GM18517 (cell line): ENCODE measurements around the gene FLT1.

ENCODE experiments used
- ATAC-seq: cut with Tn5 transposase; IDR thresholded peaks from one replicate; pipeline ENCODE4 v1.9.1; 2021; ENCODE audit warnings: mild to moderate bottlenecking, moderate library complexity; ENCODE audit not compliant: unreplicated experiment

FLT1 gene

DNA sequence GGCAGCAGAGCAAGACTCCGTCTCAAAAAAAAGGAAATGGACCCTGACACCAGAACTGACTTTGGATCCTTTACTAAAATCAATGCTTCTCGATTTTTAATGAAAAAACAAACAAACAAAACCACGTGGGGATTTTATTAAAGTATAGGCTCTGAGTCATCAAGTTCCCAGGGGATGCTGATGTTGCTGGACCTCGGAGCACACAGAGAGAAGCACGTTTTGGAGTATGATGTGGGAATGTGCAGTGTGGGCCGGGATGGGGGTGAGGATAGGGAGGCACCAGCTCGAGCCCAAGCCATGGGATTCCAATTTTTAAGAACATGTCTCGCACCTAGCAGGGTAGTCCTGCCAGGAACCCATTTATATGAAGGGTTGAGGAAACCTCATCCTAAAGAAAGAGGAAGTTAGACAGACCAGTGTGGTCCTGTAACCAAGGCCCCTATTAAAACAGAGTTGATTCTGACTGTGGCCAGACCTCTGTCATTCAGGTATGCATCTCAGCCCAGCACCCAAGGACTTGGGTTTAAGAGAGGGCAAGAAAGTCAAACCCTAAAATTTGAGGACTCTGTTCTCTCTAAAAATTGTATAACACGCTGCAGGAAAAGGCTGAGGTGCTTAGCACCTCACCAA lies 6.4 kb downstream of the FLT1 start:
- no peak for ATAC-seq

DNA sequence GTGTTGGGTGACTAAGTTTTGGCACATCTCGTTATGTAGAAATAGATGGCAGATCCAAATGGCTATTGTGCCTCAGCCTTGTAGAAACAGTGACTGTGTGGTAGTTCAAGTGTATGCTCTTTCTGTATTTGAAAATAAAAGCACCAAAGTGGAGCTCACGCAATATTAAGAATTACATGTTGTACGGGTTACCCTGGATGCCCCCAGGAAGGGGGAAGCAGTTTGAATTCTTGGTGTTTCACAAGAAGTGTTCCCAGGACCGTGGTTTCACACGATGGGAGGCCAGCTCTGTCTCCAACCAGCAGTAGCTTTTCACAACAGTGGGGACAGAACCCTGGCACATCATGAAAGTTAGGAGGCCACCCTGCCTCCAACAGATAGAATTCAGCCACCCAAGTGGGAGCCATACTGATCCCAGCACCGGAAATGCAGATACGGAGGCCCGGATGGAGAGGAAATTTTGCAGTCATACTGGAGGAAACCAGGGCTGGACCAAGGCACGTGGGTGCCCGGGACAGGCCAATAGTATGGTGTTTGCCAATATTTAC lies 8.9 kb downstream of the FLT1 start:
- ATAC-seq, result no peak

DNA sequence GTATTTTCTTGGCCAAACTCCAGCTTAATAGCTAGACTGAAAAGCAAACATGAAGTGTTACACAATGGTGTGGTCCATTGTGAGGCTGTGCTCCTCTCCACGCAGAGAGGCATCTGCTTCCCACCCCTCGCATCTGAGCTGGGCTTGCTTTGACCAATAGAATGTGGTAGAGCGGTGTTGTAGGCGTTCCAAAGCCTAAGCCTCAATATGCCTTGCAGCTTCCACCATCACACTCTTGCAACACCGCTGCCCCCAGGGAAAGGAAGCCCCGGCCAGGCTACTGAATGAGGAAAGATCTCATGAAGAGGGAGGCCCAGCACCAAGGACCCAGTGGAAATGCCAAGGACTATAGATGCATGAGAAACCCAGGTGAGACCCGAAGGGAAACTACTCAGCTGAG lies 9.4 kb downstream of the FLT1 start:
- ATAC-seq, result no peak

DNA sequence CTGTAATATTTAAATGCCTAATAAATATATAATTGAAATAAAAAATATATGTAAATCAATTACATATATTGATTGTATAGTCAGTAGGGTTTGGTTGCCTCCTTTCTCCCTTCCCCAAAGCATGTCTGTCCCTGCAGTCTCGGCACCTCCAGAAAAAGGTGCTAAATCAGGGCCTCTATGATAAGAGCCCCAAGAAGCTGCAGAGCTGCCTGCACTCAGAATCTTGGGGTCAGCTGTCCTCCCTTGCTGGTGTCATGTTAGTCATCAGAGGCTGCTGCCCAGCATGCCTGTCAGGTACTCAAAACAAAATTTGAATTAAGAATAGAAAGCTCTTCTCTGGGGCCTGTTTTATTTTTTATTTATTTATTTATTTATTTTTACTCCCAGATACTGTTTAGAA lies 9.8 kb downstream of the FLT1 start:
- no peak for ATAC-seq

DNA sequence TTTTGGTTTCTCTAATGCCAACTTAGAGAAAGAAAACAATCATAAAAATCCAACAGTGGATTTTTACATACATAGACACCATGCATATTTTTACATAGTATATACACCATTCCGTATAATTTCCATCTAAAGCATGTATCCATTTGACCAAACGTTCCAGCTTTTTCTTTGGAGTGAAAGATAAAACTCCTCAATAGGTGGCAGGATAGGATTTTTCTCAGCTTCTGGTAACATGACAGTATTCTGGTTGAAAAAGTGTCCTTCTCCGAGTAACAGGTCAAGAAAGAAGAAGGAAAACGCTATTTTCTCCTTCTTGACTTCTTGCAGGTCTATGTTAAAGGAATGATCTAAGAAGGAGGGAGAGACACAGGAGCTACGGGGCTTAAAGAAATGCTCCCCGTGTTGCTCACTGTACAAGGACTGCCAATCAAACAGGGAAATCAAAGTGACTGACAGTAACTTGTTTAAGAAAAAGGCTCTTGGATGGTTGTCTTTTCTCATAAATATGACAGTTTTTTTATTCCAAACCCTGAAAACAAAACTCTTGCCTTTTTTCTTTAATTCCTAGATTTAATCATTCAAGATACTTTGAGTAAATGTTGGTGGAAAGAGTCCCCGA lies 11.5 kb downstream of the FLT1 start:
- no peak for ATAC-seq

DNA sequence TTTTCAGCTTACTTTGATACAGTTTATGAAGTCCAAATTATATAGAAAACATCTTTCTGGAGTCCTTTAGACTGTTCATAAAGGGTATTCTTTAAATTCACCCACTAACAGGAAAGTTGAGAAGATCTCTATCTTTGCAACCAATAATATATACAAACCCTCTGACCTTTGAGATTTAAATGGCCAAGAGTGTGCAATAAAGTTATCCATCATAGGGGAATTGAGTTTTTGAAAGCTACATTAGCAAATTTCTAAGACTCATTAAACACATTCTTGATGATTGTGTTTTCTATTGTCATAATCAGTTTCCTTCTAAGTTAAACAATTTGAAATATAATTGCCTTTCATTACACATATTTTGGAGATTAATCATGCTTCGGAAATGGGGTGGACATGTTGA lies 15.9 kb downstream of the FLT1 start:
- ATAC-seq, result no peak

DNA sequence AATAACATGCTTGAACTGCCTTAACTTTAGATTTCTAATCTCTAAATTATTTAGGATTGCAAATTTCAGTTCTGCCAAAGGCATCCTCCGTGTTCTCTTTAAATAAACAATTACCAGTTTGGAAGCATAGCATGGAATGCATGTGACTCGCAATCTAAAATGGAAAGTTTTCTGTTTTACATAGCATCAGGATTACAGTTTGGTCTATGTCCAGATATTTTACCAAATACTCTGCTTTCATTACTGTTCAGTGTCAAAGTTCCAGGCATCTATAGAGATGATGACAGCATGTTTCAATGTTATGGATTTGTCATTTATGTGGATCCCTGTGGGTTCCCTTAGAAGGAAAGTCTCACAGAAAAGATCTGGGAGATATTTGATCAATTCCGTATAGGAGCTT lies 16.8 kb downstream of the FLT1 start:
- no peak for ATAC-seq

DNA sequence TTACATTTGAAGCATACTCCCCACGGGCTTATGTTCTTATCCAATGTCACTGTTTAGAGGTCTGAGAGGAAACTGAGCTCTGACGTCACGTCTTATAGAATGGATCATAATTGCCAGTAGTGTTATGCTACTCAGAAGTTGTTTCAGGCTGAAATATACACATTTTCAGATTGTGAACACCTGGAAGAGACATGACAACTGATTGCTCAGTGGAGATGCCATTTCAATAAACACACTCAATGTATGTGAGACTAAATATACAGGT lies 17.3 kb downstream of the FLT1 start:
- ATAC-seq, result no peak

DNA sequence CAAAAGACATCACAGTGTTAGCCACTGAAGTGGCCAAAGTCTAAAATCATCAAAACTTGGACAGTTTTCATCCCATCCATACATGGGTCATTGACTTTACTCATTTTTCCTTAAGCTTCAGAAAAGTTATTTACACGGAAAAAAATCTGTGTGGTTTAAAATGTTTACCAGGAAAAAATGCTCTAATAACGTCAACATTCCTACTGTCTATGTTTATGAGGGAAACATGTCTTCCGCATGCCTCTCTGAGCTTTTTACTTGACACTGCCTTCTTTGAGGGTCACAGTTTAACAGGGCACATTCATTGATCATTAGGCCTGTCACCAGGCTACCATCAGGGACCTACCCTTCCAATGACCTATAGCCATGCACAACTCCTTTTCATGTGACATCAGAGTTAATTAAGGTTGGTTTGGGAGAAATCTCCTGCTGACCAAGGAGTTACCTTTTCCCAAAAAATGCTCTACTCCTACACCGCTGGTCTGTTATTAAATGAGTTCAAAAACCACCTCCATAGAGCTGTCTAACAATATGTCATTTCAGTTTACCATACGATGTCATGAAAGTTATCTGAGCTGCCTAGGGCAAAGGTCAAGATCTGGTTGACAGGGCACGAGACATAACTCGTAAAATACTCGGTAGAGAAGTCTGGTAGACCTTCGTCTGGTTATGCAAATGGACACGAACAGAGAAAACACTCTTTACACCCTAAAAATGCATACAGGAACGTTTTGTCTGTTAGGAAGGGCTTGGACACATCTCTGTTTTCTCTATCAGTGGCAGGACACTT lies 17.8 kb downstream of the FLT1 start:
- ATAC-seq, result no peak

DNA sequence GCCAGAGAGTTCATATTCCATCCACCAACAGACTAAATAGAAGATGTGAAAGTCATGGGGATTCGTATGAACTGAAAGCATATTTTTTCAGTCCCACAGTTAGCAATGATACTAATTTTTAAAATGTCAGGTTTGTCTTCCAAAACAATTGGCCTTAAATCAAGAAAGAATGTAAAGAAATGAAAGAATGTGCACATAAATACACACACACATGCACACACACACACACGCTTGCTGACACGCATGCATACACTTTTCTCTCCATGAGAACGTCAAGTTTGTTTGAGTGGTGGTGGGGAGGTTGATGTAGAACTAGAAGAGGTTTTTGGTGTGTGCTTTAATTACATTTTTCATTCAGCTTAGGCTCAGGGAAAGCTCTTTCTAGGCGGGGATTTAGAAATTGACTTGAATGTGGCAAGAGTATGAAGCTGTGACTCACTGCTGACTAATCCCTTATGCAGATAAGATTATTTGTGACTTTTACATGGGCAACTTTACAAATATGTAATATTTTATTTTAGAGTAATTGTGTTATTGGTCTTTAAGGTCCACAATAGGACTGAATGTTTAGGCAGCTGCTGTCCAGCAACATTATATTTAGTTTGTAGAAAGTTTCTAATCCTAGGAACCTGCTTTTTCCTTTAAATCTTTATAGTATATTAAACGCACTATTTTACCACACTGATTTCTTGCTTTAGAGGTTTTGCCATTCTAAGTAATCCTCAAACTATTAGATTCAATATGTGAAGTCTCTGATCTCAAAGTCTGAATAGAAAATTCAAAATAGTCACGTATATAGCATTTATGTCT lies 18.8 kb downstream of the FLT1 start:
- no peak for ATAC-seq

DNA sequence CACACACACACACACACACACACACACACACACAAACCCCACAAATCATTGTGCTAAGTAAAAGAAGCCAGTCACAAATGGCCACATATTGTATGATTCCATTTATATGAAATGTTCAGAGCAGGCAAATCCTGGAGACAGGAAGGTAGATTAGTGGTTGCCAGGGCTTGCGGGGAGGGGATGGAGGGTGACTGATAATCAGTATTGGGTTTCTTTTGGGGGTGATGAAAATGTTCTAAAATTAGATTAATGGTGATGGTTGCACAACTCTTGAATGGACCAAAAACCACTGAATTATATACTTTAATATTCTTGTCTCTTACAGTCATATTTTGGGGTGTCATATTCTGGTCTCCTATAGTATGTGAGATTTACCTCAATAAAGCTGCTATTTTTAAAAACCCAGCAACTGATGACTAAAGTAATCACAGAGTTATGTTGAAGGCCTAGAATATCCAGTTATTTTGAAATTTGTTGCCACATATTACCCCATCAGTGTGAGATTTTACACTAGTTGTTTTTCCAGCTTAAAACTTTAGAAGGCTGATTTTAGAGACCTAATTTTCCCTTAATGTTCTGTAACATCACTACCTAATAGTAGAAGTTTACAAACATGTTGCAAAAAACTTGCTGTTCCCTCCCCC lies 20.3 kb downstream of the FLT1 start:
- ATAC-seq, result no peak

DNA sequence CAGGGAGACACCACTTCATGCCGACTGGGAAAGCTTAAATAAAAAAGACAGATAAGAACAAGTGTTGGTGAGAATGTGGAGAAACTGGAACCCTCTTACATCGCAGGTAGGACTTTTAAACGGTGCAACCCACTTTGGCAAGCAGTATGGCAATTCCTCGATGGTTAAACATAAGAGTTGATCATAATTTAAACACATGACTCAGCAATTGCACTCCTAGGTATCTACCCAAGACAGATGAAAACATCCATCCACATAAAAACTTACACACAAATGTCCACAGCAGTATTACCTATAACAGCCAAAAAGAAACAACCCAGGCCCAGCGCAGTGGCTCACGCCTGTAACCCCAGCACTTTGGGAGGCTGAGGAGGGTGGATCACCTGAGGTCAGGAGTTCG lies 21.9 kb downstream of the FLT1 start:
- ATAC-seq, result no peak

DNA sequence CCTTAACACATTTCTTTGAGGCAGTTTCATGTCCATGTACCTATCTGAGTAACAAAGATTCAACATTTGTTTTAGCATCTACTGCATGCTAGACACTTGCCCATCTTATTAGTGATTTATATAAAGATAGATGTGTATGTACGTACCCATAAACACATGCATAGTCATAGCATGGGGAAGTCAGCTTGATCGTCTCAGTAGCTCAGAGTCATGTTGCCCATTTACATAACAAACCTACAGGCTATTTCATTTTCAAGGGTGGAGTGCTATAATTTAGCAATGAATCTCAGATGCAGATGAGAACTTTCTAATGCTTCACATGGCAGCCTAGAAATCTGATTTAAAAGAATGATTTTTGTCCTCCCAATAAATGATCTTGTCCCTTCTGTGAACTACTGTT lies 23.5 kb downstream of the FLT1 start:
- ATAC-seq, result no peak

DNA sequence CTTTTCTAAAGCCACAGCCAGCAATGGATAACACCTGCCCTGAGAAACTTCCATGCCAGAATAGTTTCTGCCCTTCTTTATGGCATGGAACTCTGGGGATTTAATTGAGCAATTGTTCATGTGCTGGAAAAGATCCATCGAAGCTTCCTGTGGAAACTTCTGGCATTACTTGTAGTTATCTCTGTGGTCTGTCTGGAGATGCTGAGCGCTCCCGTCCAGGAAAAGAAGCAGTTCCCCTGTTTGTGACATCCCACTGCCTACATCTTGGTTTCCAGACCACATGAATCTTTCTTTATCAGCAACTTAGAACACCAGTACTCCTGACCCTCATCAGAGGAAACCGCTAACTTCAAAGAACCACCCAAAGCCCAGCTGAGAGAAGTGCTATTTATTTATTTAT lies 24.6 kb downstream of the FLT1 start:
- ATAC-seq, result no peak

DNA sequence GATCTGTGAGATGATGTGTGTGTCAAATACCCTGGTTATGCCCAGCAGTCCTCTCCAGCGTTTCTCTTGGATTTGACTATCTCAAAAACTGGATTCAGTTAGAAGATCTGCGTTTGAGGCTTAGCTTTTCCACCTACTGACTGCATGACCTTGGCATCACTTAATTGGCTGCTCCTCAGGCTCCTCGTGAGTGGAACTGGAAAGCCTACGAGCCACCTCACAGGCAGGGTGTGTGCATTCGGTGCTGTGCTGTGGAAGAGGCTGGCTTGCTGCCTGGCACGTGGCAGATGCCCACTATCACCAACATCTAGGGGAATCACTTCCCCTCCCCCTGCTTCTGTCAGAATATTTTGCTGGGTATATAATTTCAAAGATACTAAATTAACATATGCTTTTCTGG lies 25.6 kb downstream of the FLT1 start:
- no peak for ATAC-seq

DNA sequence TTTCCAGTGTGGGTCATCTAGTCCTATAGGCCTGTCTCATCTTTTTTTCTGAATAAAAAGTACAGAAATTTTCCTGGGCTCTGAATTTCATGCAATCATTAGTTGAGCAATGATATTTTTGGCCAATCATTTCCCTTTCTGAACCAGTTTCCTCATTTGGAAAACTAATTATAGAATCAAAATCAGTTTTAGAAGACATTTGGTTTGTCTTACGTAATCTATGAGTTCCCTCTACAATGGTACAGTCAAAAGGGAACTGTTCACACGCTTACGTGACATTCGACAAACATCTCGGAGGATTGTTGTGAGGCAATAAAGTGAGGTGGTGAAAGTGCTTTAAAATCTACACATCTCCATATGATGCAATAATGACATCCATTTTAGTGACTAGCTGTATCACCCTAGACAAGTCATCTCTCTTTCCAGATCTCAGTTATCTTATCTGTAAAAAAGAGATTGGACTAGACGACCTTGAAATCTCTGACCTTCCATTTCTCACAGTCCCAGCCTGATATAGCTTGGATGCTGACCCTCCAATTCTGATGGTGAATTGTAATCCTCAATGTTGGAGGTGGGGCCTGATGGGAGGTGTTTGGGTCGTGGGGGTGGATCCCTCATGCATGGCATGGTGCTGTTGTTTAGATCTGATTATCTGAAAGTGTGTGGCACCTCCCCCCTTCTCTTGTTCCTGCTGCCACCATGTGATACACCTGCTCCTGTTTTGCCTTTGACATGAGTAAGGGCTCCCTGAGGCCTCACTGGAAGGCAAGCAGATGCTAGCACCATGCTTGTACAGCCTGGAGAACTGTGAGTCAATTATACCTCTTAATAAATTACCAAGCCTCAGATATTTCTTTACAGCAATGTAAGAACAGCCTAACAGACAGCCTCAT lies 26.7 kb downstream of the FLT1 start:
- no peak for ATAC-seq

DNA sequence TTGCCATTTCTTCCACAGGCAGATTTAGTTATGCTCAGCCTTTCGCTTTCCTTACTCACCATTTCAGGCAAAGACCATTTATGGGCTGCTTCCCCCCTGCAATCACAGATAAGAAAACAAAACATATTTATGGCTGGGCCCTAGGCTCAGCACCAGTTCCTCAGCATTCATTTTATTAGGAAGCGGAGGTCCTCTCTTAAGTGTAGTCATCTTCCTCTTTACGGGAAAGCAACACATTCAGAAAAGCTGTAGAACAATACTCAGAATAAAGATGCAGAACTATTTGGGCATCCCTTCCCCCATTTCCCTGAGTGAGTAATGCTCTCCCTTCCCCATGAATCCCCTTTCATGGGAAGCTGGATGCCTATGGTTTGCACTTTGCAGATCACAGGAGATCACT lies 27.9 kb downstream of the FLT1 start:
- no peak for ATAC-seq

DNA sequence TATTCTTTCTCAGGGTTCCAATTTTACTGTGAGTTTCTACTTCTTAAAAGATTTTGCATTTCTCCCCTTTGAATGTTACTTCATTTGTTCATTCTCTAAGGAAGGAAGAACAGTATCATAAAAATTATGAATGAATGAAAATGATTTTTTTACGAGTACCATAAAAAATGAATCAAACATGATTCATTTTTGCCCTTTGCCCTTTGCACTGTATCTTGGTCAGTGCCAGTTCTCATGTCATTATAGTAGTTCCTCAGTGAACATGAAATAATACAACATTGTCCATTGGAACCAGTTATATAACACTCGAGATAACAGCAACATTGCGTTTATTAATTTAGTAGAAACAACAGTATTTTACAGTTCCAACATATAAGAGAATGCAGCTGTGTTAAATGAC lies 28.8 kb downstream of the FLT1 start:
- ATAC-seq, result no peak

DNA sequence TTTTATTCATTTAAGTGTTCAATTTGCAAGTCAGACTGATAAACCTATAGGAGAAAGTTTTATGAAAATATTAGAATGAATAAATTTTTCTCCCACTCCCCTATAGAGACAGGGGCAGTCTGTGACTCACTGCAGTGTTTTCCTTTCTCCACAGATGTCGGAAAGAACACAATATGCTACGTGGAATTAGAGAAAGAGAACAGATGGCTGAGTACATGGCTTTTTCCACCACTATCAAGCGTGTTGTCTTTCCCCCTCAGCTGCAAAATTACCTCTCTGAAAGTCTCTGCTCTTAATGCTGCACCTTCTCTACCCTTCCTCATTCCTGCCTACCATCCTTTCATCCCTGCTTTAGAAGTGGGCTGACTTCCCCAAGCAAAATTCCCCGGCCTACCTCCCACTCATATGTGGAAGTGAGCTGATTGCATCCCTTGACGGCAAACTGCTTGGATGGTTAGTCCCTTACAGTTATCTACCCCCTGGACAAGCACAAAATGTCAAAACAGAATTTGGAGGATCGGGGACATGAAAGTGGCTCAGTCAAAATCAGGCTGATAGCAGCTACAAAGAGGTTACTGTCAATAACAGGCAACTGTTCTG lies 30.0 kb downstream of the FLT1 start:
- no peak for ATAC-seq

DNA sequence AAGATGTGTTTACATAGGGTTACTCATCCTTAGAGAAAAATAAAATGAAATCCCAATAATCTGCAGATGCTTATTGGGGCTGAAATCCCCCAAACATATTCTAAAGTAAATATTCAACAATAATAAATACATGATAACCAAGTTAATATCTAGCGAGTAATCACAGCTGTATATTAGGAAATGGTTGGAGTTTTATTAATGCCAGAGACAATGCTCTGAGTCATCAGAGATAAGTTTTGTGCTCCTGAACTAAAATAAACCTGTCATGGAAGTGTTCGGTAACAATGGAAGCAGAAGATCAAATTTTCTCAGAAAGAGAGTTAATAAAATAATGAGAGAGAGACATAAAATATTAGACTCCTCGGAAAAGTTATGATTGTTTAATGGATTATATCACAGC lies 31.4 kb downstream of the FLT1 start:
- ATAC-seq, result no peak
